IMR-90 (cell line): ENCODE data around the gene ADAMTS17. TPM values are rescaled to one million over a fixed set of nuclear protein-coding genes. Genes with fewer than 3 reads are reported as not detected.

Source experiments
- ATAC-seq: fragments of 200-7000 bp; cut with Tn5 transposase; 2 replicates; pipeline ENCODE4 v1.9.1; 2020; ENCODE audit warnings: low read depth, mild to moderate bottlenecking, moderate library complexity
- BruUV-seq: library from RNA; stranded (reverse); fragments of 400-500 nt; replicated peaks from 2 replicates; lab custom pipeline; 2021; lab: Mats Ljungman, UMichigan
- CTCF ChIA-PET: fragments of 300-600 bp; formaldehyde crosslinking; extraction: SDS; loops from one replicate; lab custom pipeline; 2021; ENCODE audit warnings: antibody characterized with exemption; lab: Yijun Ruan, JAX
- POLR2A ChIA-PET: fragments of 300-600 bp; sonication (Branson Sonifier 250); formaldehyde crosslinking; loops from one replicate; lab custom pipeline; 2022; ENCODE audit warnings: antibody characterized with exemption; ENCODE audit not compliant: unreplicated experiment; lab: Charles Lee
- DNase-seq: peaks from one replicate; pipeline ENCODE4 v3.0.0; 2013
- H2AFZ ChIP-seq: replicated peaks from 2 replicates; pipeline ENCODE3; 2013; ENCODE audit warnings: low read length, mild to moderate bottlenecking; ENCODE audit not compliant: poor library complexity
- H2AK5ac ChIP-seq: 2 replicates; pipeline ENCODE4 v1.6.1; 2013; ENCODE audit warnings: low read depth, low read length, inconsistent platforms
- H2AK9ac ChIP-seq: replicated peaks from 2 replicates; pipeline ENCODE3; 2013; ENCODE audit warnings: mild to moderate bottlenecking, low read depth, low read length, moderate library complexity; ENCODE audit not compliant: poor library complexity
- H2BK120ac ChIP-seq: 2 replicates; pipeline ENCODE4 v1.6.1; 2013; ENCODE audit warnings: low read depth, low read length, inconsistent platforms
- H2BK15ac ChIP-seq: 3 replicates; pipeline ENCODE4 v1.6.1; 2013; ENCODE audit warnings: low read depth, low read length, inconsistent platforms
- H2BK20ac ChIP-seq: 2 replicates; pipeline ENCODE4 v1.6.1; 2013; ENCODE audit warnings: low read depth, mild to moderate bottlenecking, inconsistent platforms, low read length, moderate library complexity
- H2BK5ac ChIP-seq: 2 replicates; pipeline ENCODE4 v1.6.1; 2013; ENCODE audit warnings: mild to moderate bottlenecking, low read depth, low read length, inconsistent platforms; ENCODE audit not compliant: poor library complexity, severe bottlenecking
- H3K14ac ChIP-seq: replicated peaks from 2 replicates; pipeline ENCODE4 v1.6.1; 2013; ENCODE audit warnings: low read depth, low read length, inconsistent platforms
- H3K18ac ChIP-seq: 2 replicates; pipeline ENCODE4 v1.6.1; 2013; ENCODE audit warnings: low read depth, low read length, control low read depth
- H3K23ac ChIP-seq: 2 replicates; pipeline ENCODE4 v1.6.1; 2013; ENCODE audit warnings: low read depth, low read length, inconsistent platforms
- H3K27ac ChIP-seq: 2 replicates; pipeline ENCODE4 v1.5.1; 2013; ENCODE audit warnings: mild to moderate bottlenecking, control low read depth, low read length; ENCODE audit not compliant: insufficient read depth
- H3K27me3 ChIP-seq: 2 replicates; pipeline ENCODE4 v1.6.1; 2013; ENCODE audit warnings: low read length; ENCODE audit not compliant: control insufficient read depth, insufficient read depth
- H3K36me3 ChIP-seq: 2 replicates; pipeline ENCODE4 v1.6.1; 2013; ENCODE audit warnings: low read length, mixed read lengths; ENCODE audit not compliant: control insufficient read depth, insufficient read depth
- H3K4ac ChIP-seq: 2 replicates; pipeline ENCODE4 v1.6.1; 2013; ENCODE audit warnings: low read depth, low read length, inconsistent platforms
- H3K4me1 ChIP-seq: 2 replicates; pipeline ENCODE4 v1.6.1; 2013; ENCODE audit warnings: low read length, mixed read lengths; ENCODE audit not compliant: control insufficient read depth, insufficient read depth
- H3K4me2 ChIP-seq: 2 replicates; pipeline ENCODE4 v1.6.1; 2013; ENCODE audit warnings: low read depth, mild to moderate bottlenecking, control low read depth, low read length, moderate library complexity
- H3K4me3 ChIP-seq: 2 replicates; pipeline ENCODE4 v1.5.1; 2013; ENCODE audit warnings: low read depth, mild to moderate bottlenecking, control low read depth, low read length, moderate library complexity; ENCODE audit not compliant: insufficient read depth
- H3K56ac ChIP-seq: 2 replicates; pipeline ENCODE4 v1.6.1; 2013; ENCODE audit warnings: low read length, inconsistent platforms; ENCODE audit not compliant: insufficient read depth; ENCODE audit errors: extremely low read depth
- H3K79me1 ChIP-seq, 2 experiments: 2 replicates each; pipeline ENCODE4 v1.6.1; 2013; ENCODE audit warnings: low read length in 2 of 2, inconsistent platforms in 1 of 2, low read depth in 1 of 2
- H3K9ac ChIP-seq: 2 replicates; pipeline ENCODE4 v1.6.1; 2013; ENCODE audit warnings: low read depth, low read length, control low read depth
- H3K9me1 ChIP-seq: 2 replicates; pipeline ENCODE4 v1.6.1; 2013; ENCODE audit warnings: low read length, inconsistent platforms; ENCODE audit not compliant: insufficient read depth
- H3K9me3 ChIP-seq: 2 replicates; pipeline ENCODE4 v1.6.1; 2013; ENCODE audit warnings: low read length; ENCODE audit not compliant: control insufficient read depth, insufficient read depth
- H4K20me1 ChIP-seq: 2 replicates; pipeline ENCODE4 v1.6.1; 2013; ENCODE audit warnings: low read length, inconsistent platforms; ENCODE audit not compliant: insufficient read depth
- H4K5ac ChIP-seq: 2 replicates; pipeline ENCODE4 v1.6.1; 2013; ENCODE audit warnings: mild to moderate bottlenecking, low read depth, low read length, control low read depth
- H4K8ac ChIP-seq, 2 experiments: 2 replicates each; pipeline ENCODE4 v1.6.1; 2013; ENCODE audit warnings: low read depth in 2 of 2, low read length in 2 of 2, control low read depth in 1 of 2, inconsistent platforms in 1 of 2
- H4K91ac ChIP-seq: 2 replicates; pipeline ENCODE4 v1.6.1; 2013; ENCODE audit warnings: low read depth, low read length, inconsistent platforms; ENCODE audit not compliant: insufficient read depth
- CEBPB ChIP-seq: IDR thresholded peaks from 2 replicates; pipeline ENCODE4 v1.6.1; 2012; ENCODE audit warnings: low read depth, low read length, improper control_type of control experiment
- CTCF ChIP-seq: conservative IDR thresholded peaks from 2 replicates; pipeline ENCODE4 v1.5.1; 2012; ENCODE audit warnings: mild to moderate bottlenecking, low read depth, low read length, improper control_type of control experiment
- ELK1 ChIP-seq: fragments of 150-350 bp; IDR thresholded peaks from 2 replicates; pipeline ENCODE4 v1.6.1; 2016; ENCODE audit warnings: low read depth, mild to moderate bottlenecking, low read length, moderate library complexity, borderline replicate concordance
- MXI1 ChIP-seq: IDR thresholded peaks from 2 replicates; pipeline ENCODE4 v1.6.1; 2012; ENCODE audit warnings: low read depth, mild to moderate bottlenecking, low read length, moderate library complexity, borderline replicate concordance
- RAD21 ChIP-seq: IDR thresholded peaks from 2 replicates; pipeline ENCODE4 v1.6.1; 2012; ENCODE audit warnings: low read length, improper control_type of control experiment
- RCOR1 ChIP-seq: IDR thresholded peaks from 2 replicates; pipeline ENCODE4 v1.6.1; 2012; ENCODE audit warnings: mild to moderate bottlenecking, low read length, improper control_type of control experiment; ENCODE audit not compliant: insufficient replicate concordance
- WGBS, 2 experiments: methylation state at CpG; one replicate each; pipeline versions ENCODE4 v1.1.5 to v1.1.7; 2013; ENCODE audit warnings: missing lambda C conversion rate in 2 of 2; ENCODE audit not compliant: insufficient read length in 1 of 2; ENCODE audit errors: extremely low coverage in 2 of 2; 5-methylcytosine and 5-hydroxymethylcytosine counted together
- dilution Hi-C: fragments of 300-500 bp; cut with HindIII; formaldehyde crosslinking; loops from one replicate; pipeline ENCODE4 v1.14.3; 2018; ENCODE audit warnings: low sequenced_read_pairs; ENCODE audit not compliant: unreplicated experiment
- in situ Hi-C: fragments of 300-500 bp; cut with MboI; formaldehyde crosslinking; loops from 3 replicates; pipeline ENCODE4 v1.14.3; 2019; ENCODE audit warnings: low sequenced_read_pairs, inconsistent platforms, mixed read lengths
- intact Hi-C: fragments of 100-400 bp; cut with micrococcal nuclease; formaldehyde crosslinking; loops from 2 replicates; pipeline ENCODE4 v1.10.0; 2022
- polyA plus RNA-seq, 3 experiments: library from polyadenylated mRNA; depleted of rRNA; stranded (reverse); fragments of >200 nt; gene quantifications; 2 replicates each; pipeline ENCODE4 v1.2.3, GENCODE V29; 2012; ENCODE audit warnings: low replicate concordance in 1 of 3
- total RNA-seq: library from RNA; depleted of rRNA; stranded (reverse); fragments of >200 nt; gene quantifications from 2 replicates; pipeline ENCODE4 v1.2.3, GENCODE V29; 2012

The ADAMTS17 gene
- total and polyA plus RNA-seq, 2 of the 4 experiments (the other 2 are of a cell fraction) = 0.03 TPM; not detected in 1

- H2BK15ac ChIP-seq = no peak overlapping the region
- no peak overlapping the region for H3K27ac ChIP-seq
- H2BK5ac ChIP-seq = no peak overlapping the region
- H3K14ac ChIP-seq = no peak overlapping the region
- no peaks in the 10 kb centered on the region for H3K79me1 ChIP-seq
- H3K56ac ChIP-seq = no peak overlapping the region
- H4K5ac ChIP-seq = no peak overlapping the region
- intact Hi-C loops (no loop called here), dilution Hi-C loops (no loop called here), in situ Hi-C loops (no loop called here)
- 78% methylated on average over 10 of the region's 17 CpGs; no CpG with 5 or more reads in 1 of the 2 experiments for WGBS, 2 experiments
- H3K23ac ChIP-seq = no peak overlapping the region
- peaks cover 41% of the 10 kb centered on the region for H3K9me3 ChIP-seq
- BruUV-seq = no TSS peak
- no peak overlapping the region for H2AK5ac ChIP-seq
- no peak overlapping the region for H4K8ac ChIP-seq
- H3K18ac ChIP-seq = no peak overlapping the region
- DNase-seq (no peak), ATAC-seq (no peak)
- H3K9ac ChIP-seq = no peak overlapping the region
- no peak overlapping the region for H4K91ac ChIP-seq
- no peak overlapping the region for H2BK120ac ChIP-seq
- H2BK20ac ChIP-seq = no peak overlapping the region
- CTCF ChIA-PET = no interaction called here
- TF ChIP-seq CTCF (no peak), CEBPB (no peak), RAD21 (no peak), MXI1 (no peak), RCOR1 (no peak), ELK1 (no peak)
- H2AFZ ChIP-seq = no peak overlapping the region
- H3K9me1 ChIP-seq = no peaks in the 10 kb centered on the region
- H3K4me1 ChIP-seq = no peaks in the 10 kb centered on the region
- no peak overlapping the region for H3K4me3 ChIP-seq
- no peaks in the 10 kb centered on the region for H3K36me3 ChIP-seq
- no peaks in the 10 kb centered on the region for H4K20me1 ChIP-seq
- H3K27me3 ChIP-seq = no peaks in the 10 kb centered on the region
- H2AK9ac ChIP-seq = no peak overlapping the region
- no peak overlapping the region for H3K4me2 ChIP-seq
- POLR2A ChIA-PET = no interaction called here
- no peak overlapping the region for H3K4ac ChIP-seq
Observed at GRCh38 chr15:99974246-99974645, 367.5 kb downstream of the ADAMTS17 start.
